22Rv1 (cell line): ENCODE results near the gene ENAH.

Source experiments
- ZFX ChIP-seq: fragments of 450-650 bp; IDR thresholded peaks from 2 replicates; pipeline ENCODE4 v1.6.1; 2017; ENCODE audit warnings: antibody characterized with exemption, borderline replicate concordance
- TF ChIP-seq, protein P1 (sequence below): fragments of 450-650 bp; IDR thresholded peaks from 2 replicates; pipeline ENCODE4 v1.5.1; 2017; ENCODE audit warnings: mild to moderate bottlenecking

DNA sequence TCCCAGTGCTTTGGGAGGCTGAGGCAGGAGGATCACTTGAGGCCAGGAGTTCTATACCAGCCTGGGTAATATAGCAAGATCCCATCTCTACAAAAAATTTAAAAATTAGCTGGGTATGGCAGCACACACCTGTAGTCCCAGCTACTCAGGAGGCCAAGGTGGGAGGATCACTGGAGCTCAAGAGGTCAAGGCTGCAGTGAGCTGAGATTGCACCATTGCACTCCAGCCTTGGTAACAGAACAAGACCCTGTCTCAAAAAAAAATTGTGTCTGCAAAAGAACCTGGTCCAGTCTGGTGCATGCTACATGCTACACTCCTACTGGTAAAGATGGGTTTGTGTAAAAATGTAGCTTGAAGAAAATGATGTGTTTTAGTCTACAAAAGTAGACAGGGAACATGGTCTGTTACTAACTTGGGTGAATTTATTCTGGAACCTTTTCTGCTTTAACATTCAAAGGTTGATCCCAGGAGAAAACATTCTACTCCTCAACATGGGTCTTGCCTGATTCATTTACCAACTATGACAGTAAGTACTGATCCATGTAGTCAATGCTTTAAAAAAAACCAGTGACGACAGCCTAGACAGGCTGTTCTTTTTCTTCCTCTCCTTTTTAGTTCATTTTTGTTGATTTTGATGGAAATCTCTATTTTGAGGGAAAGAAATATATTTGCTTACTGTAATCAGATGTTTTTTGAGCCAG, 32.7 kb upstream of the ENAH start:
- TF ChIP-seq, protein P1, sequence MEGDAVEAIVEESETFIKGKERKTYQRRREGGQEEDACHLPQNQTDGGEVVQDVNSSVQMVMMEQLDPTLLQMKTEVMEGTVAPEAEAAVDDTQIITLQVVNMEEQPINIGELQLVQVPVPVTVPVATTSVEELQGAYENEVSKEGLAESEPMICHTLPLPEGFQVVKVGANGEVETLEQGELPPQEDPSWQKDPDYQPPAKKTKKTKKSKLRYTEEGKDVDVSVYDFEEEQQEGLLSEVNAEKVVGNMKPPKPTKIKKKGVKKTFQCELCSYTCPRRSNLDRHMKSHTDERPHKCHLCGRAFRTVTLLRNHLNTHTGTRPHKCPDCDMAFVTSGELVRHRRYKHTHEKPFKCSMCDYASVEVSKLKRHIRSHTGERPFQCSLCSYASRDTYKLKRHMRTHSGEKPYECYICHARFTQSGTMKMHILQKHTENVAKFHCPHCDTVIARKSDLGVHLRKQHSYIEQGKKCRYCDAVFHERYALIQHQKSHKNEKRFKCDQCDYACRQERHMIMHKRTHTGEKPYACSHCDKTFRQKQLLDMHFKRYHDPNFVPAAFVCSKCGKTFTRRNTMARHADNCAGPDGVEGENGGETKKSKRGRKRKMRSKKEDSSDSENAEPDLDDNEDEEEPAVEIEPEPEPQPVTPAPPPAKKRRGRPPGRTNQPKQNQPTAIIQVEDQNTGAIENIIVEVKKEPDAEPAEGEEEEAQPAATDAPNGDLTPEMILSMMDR: no peak
- no peak for TF ChIP-seq ZFX
